UCSD-AML1 (cell line): ENCODE results near the gene COG5.
"Not testable (repeated sequence)": the region's sequence is repeated elsewhere in the genome, so short reads cannot be mapped to it uniquely, and the experiment has no call there.

ENCODE experiments used
- DNase-seq: peaks from one replicate; lab custom pipeline; 2025; ENCODE audit not compliant: unreplicated experiment; lab: John Stamatoyannopoulos, UW

The COG5 gene

DNA sequence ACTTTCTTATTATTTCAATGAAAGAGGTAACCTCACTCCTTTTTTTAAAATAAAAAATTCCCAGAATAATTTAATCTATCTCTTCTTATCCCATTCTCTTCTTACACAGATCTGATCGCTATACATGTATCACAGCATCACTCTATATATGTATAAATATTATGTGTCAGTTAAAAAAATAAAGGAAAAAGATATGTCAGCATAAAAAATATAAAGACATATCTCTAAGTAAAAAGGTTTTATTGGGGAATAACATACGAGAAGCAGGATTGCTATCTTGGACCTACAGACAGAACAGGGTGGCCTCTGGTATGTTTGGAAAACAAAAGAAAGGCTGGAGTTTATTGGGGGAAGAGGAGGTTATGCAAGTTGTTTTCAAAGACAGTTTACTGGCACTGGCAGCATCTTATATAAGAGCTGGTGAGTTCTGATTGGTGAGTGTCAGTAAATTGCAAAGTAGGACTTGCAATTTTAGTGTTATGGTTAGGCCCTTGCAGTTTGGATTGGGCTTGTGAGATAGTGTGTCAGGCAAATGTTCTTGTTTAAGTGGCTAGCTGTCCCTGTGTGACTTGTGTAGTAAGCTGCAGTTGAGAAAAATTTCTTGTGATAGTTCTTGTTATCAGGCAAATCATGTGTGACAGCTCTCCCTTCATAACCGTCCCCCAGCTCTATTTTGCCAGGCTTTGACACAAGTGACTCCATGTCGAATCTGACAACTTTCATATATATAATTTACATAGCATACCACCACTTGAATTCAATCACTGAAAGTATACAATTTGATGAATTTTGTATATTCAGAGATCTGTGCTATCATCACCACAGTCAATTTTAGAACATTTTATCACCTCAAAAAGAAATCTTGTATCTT is 276.7 kb downstream of the COG5 start:
- DNase-seq = no peak

GRCh38 chr7:107284911-107285479 is 278.7 kb downstream of the COG5 start:
- DNase-seq = no peak

DNA sequence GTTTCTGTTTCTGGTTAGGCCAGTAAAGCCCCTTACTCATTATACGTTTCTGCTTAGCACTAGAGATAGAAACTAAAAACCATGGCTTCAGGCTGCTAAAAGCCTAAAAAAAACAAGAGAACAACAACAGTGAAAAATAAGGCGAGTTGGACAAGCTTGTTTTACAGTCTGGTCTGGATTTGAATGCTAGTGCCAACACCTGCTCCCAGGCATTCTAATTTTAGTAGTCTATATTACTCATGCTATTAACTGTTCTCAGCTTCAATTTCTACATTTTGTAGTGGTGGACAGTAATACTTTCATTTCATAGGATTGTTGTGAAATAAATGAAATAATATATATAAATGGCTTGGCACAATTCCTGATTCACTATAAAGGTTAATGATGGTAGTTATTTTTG is 286.4 kb downstream of the COG5 start:
- DNase-seq = no peak

- DNase-seq = no peak
Observed at GRCh38 chr7:107276220-107276827, 287.4 kb downstream of the COG5 start.

DNA sequence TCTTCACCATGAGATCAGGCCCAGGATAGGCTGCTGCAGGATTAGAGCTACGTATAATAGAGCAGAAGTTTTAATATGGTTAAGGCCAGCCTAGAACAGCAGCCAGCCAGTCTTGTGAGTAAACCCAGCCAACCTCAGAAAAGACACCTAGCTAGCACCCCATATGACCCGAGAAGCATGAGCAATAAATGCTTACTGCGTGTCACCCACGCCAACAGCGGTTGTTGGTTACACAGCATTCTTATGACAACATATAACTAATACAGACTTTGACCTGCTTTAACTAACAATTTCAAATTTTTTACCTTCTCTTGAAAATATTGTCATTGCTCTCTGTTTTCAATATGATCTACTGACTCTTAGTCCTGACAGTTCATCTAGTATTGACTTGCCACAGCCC is 289.2 kb downstream of the COG5 start:
- no peak for DNase-seq

DNA sequence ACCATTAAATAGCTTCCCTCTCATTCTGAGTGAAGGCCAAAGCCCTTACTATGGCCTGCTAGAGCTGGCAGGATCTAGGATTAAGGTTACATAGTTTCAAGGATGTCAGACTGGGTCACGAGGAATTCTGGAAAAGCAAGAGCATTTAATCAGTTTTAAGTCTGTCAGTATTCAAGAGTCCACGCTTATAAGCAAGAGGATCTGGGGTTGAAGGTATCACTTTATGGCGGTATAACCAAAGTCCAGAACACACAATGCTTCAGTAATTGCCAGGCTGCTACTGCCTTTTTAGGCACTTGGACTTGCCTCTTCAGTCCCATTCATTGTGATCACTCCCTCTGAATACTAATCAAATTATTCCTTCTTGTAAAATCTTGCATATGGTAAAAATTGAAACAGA is 293.9 kb downstream of the COG5 start:
- DNase-seq = no peak

GRCh38 chr7:107268594-107268993 is 295.1 kb downstream of the COG5 start:
- DNase-seq = no peak

GRCh38 chr7:107267138-107267537 is 296.6 kb downstream of the COG5 start:
- DNase-seq = no peak

DNA sequence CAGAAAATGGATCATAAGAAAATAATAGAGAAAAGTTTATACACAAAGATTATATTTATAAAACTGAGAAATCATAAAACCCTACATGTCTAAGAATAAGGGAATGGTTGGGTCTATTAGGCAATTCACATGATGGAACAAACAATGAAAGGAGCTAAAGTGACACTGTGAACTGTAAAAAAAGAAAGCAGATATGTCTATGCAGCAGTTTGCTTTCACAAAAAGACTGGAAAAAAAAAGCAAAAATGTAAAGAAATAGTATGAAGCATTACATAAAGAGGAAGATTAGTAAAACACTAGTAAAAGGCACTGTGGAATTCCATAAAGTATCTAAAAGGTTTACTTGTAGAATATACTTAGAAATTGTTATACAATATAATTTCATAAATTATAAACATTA is 299.0 kb downstream of the COG5 start:
- DNase-seq = no peak

DNA sequence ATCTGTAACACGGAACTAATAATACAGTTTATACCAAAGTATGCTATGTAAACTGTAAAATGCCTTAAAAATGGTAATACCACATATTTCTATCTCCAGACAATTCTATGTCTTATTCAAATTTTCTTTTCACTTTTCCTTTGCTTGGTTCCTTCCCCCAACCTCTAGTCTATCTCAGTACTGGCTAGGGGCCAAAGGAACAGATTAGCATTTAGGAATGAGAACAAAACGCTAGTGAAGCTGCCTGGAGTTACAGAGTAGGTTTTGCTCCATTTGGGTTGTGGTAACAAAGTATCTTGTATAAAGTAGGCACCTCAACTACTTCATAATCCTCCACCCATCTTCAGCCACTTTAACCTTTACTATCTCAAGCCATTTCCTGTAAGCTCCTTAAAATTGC is 300.9 kb downstream of the COG5 start:
- no peak for DNase-seq

DNA sequence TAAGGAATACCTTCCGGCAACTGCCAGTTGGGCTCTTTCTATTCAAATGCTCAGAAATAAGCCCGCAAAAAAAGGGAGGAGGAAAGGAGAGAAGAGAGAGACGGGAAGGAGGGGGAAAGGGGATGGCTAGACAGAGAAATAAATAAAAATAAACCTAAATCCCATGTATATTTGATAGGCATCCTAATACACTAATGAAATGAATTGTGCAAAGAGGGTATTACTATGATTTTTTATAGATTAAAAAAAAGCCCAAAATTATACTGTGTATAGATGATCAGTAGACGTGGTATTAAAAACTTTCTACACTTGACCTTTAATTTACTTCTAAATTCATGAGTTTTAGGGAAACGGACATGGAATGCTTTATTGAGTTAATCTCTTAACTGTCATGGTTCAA is 305.0 kb downstream of the COG5 start:
- DNase-seq = no peak

DNA sequence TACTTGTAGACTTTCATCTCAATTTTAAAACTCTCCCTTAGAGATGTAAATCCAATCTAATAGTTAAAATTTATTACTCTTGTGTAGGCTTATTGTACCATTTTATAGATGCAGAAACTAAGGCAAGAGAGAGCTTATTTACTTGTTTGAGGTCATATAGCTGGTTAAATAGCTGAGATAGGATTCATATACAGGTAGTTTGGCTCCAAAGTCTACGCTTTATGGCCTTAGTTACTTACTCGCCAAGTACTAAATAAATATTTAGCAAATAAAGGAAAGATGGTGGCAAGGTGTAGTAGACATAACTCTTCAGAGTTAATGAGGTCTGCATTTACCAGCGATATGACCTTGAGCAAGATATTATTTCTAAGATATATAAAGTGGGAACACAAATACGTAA is 308.1 kb downstream of the COG5 start:
- DNase-seq = no peak

DNA sequence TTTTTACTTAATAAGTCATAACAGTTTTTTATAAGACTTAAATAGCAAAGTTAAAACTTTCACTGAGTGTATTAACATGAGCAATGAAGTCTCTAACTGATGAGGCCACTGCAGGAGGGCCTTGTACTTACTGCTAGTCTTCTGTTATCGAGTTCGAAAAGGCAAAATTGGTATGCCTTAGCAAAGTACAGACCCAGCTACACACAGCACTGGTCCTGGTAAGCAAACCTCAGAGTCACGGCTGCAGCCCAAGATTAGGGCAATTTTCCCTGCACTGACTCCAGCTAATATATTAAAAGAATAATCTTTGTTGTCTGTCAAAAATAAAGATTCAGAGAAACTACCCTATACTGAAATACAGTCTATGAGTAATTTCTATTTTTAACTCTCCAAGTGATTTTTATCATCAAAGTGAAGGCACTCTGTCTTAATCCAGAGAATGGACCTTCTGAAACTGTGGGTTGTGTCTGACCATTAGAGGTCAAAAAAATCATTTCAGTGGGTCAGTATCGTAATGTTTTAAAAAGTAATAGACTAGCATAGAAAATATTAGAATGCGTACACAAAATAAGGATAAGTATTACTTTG is 309.2 kb downstream of the COG5 start:
- DNase-seq = no peak

DNA sequence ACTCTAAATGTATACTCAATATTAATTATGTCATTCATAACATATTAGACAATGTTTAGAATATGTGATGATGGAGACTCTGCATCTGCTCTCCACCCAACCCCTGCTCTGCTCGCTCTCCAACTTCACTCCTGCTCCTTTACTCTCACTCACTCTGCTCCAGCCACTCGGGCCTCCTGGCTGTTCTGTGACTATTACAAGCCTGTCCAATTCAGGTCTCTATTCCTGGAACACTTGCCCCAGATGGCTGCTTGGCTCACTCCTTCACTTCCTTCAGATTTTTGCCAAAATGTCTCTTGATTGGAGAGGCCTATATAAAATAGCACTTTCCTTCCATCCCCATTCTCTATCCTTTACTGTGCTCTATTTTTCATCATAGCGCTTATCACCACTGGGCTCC is 310.1 kb downstream of the COG5 start:
- DNase-seq = no peak

DNA sequence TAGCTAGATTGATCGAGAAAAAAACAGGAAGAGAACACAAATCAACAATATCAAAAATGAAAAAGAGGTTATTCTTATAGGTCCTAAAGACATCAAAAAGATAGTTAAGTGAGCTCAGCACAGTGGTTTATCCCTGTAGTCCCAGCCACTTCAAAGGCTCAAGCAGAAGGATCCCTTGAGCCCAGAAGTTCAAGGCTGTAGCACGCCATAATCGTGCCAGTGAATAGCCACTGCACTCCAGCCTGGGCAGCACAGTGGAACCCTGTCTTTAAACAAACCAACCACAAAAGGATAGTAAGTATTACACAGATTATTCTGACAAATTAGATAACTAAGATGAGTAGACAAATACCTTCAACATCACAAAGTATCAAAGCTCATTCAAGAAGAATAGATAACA is 311.8 kb downstream of the COG5 start:
- DNase-seq = no peak

DNA sequence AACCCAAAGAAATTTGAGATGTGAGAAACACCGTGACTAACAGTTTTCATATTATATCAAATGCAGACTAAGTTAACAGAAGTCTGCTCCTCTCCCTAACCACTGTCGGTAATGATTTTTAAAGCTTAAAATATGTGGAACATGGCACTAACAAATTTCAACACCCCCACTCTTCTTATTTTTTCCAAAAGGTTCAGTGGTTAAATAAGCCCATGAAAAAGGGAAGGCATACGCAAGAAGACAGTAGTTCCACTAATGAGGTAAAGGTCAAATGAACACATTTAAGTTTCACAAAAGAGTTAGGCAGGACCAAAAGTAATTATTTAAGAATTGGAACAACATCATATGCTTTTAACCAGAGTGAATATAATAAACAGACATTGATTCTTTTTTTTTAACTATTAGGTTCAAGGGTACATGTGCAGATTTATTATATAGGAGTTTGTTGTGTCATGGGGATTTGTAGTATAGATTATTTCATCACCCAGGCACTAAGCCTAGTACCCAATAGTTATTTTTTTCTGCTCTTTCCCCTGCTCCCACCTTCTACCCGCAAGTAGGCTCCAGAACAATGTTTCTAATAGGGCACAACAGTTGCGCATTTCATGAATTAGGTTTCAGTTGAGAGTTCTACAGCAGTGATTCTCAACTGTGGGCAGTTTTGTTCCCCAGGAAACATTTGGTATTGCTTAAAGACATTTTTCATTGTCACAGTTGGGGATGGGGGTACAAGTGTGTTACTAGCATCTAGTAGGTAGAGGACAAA is 315.0 kb downstream of the COG5 start:
- DNase-seq = no peak

GRCh38 chr7:107246836-107247235 is 316.9 kb downstream of the COG5 start:
- not testable (repeated sequence) for DNase-seq

- DNase-seq = no peak
Observed at GRCh38 chr7:107244613-107245012, 319.1 kb downstream of the COG5 start.

GRCh38 chr7:107242267-107242666 is 321.5 kb downstream of the COG5 start:
- DNase-seq = no peak

GRCh38 chr7:107237451-107237850 is 326.3 kb downstream of the COG5 start:
- DNase-seq = no peak

DNA sequence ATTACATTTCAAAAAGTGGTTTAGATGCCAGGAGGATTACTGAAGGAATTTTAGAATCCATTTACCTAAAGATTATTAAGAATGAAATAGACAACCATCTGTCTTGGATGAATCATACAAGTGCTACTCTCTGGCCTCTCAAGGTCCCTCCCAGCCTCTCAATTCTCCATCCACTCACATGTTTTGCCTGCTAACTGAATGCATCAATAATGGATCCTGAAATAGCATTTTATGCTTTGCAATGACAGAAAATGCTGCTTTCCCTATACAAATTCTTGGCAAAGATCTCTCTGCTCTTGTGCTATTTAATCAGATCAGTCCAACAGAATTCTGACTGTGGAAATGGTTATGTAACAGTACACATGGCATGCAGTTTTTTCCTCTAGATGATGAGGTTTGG is 326.9 kb downstream of the COG5 start:
- no peak for DNase-seq
